GM21576 (cell line): ENCODE results near the gene MROH8.

Source experiments
- ATAC-seq: cut with Tn5 transposase; IDR thresholded peaks from one replicate; pipeline ENCODE4 v1.9.1; 2021; ENCODE audit warnings: mild to moderate bottlenecking, moderate library complexity; ENCODE audit not compliant: unreplicated experiment

The MROH8 gene

DNA sequence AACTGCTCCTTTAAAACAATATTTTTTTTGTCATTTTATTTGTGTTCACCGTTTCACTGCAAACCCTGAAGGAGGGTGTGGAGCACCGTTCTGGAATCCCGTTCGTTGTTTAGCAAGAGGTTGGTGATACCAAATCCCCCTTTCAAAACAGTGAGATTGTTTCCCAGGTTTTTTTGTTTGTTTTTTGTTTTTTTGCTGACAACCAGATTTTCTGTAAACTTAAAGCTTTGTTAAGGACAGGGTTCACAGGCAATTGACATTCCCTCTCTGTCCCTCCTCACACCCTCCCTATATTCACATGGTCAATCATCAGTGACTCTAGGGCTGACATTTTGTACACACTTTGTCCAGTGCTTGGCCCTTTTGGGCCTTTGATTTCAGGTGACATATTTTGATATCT is 21.0 kb upstream of the MROH8 start:
- ATAC-seq = no peak

DNA sequence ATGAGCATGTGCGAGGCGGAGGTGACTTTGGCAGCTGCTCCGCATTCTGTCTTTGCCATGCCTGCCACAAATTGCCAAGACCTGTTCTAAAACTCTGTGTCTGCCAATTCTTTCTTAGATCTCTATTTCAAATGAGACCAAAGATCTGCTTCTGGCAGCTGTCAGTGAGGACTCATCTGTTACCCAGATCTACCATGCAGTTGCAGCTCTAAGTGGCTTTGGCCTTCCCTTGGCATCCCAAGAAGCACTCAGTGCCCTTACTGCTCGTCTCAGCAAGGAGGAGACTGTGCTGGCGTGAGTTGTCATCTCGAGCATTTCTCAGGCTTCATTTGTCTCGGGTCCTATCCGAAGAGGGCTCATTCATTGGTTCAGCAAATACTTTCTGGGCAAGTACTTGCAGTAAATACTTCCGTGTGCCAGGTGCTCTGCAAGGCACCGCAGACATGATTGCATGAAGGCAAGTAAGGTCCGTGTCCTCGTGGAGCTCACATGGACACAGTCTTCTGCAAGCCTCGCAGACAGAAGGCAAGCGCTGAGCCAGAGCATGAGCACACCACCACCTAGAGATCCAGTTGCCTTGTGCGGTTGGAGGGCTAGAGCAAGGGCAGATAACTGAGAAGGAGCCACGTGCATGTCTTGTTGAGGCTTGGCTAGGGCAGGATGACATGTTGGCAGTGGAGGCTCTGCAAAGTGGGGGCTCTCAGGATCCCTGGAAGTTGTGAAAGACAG is 19.7 kb upstream of the MROH8 start:
- ATAC-seq = no peak

- ATAC-seq = no peak
Observed at GRCh38 chr20:37194621-37195417, 15.5 kb upstream of the MROH8 start.

GRCh38 chr20:37193821-37194220 is 14.5 kb upstream of the MROH8 start:
- ATAC-seq = no peak

GRCh38 chr20:37193226-37193625 is 13.9 kb upstream of the MROH8 start:
- ATAC-seq = no peak

DNA sequence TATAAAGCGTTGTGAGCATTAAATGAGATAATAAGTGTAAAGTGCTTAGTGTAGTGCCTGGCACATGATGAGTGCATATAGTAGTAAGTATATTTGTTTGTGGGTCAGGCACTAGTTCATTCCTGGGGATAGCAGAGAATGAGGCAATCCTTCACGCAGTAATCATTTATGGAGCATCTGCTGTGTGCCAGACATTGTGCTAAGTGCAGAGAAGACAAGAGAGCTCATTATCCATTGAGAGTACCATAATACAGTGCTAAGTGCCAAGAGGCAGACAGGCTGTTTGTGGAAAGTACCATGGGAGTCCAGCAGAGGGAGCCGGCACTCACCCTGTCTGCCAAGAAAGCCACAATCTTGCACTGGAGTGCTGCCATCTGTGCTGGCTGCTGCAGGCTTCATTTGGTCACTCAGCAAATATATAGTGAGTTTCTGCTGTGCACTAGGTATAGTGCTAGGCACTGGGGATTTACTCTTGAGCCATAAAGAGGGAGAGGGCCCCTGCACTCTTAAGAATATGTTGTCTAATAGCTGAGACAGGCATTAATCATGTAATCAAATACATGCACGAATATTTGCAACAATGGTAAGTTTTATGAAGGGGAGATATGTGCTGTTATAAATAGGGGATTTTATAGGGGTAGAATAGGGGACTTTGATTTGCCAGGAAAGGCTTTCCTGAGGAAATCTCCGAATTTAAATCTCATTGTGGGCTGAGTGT is 12.9 kb upstream of the MROH8 start:
- no peak for ATAC-seq

- ATAC-seq = no peak
Observed at GRCh38 chr20:37190354-37191112, 11.2 kb upstream of the MROH8 start.

DNA sequence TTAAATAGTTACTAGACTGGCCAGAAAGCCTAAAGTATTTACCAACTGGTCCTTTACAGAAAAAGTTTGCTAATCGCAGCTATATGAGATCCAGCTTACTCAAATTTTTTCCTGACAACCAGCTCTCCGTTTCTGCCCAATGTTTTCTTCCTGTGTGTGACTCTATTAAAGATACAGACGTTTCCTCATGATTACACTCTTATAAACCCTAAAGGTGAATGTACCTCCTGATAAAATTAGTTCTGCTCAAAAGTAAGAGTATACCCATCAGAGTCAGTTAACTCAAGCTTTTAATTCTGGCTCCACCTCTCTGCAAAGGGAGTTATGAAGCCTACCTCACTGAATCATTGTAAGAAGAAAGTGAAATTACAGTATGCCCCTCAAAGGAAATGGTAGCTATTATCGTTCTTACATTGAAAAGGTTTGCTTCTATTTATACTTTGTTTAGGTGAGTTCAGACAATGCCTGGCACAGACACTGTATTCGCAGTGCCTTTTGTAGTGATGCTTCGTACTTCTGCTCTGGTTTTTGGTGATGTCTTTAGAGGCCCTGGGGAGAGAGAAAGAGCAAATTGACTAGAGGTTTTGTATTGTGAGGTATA is 10.2 kb upstream of the MROH8 start:
- ATAC-seq = no peak

DNA sequence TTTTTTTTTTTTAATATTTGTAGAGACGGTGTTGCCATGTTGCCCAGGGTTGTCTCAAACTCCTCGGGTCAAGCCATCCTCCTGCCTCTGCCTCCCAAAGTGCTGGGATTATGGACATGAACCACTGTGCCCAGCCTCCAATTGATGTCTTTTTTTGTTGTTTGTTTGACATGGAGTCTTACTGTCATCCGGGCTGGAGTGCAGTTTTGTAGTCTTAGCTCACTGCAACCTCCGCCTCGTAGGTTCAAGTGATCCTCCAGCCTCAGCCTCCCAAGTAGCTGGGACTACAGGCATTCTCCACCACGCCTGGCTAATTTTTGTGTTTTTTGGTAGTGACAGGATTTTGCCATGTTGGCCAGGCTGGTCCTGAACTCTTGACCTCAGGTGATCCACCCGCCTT is 9.4 kb upstream of the MROH8 start:
- no peak for ATAC-seq

DNA sequence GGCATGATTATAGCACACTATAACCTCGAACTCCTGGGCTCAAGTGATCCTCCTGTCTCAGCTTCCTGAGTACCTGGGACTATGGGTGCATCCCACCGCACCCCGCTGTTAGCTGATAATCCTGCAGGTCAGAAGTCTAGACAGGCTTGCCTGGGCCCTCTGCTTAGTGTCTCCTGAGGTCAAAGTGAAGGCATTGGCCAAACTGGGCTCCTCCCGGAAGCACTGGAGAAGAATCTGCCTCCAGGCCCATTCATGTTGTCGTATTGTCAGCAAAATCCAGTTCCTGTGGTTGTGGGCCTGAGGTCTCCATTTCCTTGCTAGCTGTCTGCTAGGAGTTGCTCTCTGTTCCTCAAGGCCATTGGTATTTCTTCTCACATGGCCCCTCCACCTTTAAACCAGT is 6.3 kb upstream of the MROH8 start:
- ATAC-seq = no peak

- ATAC-seq = no peak
Observed at GRCh38 chr20:37179683-37180524, 556 bp upstream of the MROH8 start.

GRCh38 chr20:37172836-37173235 is 6.5 kb downstream of the MROH8 start:
- ATAC-seq = no peak

DNA sequence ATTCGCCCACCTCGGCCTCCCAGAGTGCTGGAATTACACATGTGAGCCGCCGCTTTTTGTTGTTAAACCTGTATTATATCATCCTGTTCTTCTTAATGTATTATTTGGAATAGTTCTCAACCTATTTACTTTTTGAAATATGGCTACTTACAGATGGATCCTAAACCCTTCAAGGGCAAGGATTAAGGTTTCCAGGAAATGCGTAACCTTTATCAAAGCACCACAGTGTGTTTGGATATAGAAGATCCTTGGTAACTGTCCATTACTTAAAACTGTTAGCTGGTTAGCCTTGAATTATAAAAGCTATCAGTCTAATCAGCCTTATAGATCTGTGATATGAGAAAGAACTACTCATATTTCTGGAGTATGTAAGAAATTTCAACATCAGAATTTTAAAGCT is 12.5 kb downstream of the MROH8 start:
- ATAC-seq = no peak

GRCh38 chr20:37165031-37165430 is 14.3 kb downstream of the MROH8 start:
- no peak for ATAC-seq

- ATAC-seq = no peak
Observed at GRCh38 chr20:37163832-37164554, 15.4 kb downstream of the MROH8 start.

- ATAC-seq = no peak
Observed at GRCh38 chr20:37162646-37163045, 16.7 kb downstream of the MROH8 start.

GRCh38 chr20:37161830-37162549 is 17.4 kb downstream of the MROH8 start:
- no peak for ATAC-seq

GRCh38 chr20:37160683-37161082 is 18.7 kb downstream of the MROH8 start:
- no peak for ATAC-seq
